UCSD-AML1 (cell line): ENCODE results near the gene RMC1.

ENCODE experiments used
- DNase-seq: peaks from one replicate; lab custom pipeline; 2025; ENCODE audit not compliant: unreplicated experiment; lab: John Stamatoyannopoulos, UW

RMC1 gene

DNA sequence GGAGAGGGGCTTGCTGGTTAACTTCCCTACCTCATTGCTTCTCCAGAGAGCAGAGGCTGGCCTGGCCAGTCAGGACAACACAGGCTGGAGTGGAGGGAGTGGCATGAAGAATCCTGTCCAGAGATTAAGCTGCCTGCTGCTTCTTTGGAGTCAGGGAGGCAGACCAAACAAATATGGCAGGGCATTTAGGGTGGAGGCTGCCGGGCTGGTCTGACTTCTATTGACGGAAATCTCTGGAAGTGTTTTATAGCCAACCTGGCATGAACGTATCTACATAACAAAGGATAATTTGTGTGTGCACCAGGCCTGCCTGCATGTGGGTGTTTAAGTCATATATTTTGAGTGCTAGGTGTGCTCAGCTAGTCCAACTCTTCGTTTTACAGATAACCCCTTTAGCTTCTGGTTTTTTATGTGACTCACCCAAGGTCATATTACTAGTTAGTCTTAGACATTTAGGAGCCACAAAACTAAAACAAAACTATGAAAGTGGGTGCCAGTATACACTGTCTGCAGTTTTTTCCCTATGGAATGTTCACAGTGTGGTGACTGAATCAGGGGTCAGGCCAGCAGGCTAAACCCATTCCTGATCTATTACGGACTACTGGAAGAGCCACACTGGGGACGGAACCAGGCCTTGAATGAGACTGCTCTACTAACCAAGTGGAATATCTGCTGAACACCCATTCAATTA is 77.5 kb downstream of the RMC1 start:
- DNase-seq: no peak
